GM12872 (cell line): Measurements from ENCODE around the gene LY6G5C.
A peak's percentile ranks its signal among the peaks of the same experiment; 100 is the strongest.

Experiments
- CTCF ChIP-seq: IDR thresholded peaks from 3 replicates; pipeline ENCODE4 v1.5.1; 2011; ENCODE audit warnings: low read depth, mild to moderate bottlenecking, low read length, moderate library complexity; ENCODE audit not compliant: insufficient read depth

The LY6G5C gene

GRCh38 chr6:31686483-31686882, 5.6 kb upstream of the LY6G5C start:
- no peak for TF ChIP-seq CTCF

GRCh38 chr6:31683591-31683990, 2.7 kb upstream of the LY6G5C start:
- TF ChIP-seq CTCF = no peak

GRCh38 chr6:31681135-31681671, 336 bp upstream of the LY6G5C start:
- TF ChIP-seq CTCF = 0 out of 3 replicates have a peak, but pooled peaks have one; percentile 21

DNA sequence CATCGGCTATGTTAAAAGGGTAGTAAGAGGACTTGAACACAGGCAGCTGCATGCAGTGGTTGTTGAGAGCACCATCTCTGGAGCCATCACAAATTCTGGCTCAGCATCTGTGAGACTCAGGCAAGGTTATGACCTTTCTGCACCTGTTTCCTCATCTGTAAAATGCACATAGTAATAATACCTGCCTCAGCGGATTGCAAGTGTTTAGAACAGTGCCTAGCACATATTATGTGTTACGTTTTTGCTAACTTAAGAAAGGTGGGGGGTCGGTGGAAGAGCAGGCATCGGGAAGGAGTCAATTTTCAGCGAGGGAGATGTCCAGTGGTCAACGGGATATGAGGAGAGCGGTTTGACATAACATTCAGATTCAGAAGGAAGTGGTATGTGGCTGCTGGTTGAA, 2.9 kb downstream of the LY6G5C start:
- no peak for TF ChIP-seq CTCF

DNA sequence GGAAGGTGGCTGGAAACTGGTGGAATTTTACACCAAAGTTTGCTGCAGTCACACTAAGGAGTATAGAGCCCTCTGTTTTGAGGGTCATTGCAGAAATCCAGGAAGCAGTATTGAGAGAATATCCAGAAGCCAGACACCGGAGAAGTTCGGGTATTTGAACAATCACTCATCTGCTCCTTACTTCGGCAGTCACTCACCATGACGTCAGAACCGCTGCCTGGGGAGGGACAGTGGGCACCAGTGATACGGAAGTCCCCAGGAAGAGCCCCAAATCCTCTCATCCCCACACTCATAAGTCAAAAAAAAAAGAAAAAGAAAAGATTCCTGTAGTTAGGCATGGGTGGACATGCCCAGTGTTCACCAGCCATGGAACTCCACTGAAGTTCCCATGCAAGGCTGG, 4.0 kb downstream of the LY6G5C start:
- no peak for TF ChIP-seq CTCF

DNA sequence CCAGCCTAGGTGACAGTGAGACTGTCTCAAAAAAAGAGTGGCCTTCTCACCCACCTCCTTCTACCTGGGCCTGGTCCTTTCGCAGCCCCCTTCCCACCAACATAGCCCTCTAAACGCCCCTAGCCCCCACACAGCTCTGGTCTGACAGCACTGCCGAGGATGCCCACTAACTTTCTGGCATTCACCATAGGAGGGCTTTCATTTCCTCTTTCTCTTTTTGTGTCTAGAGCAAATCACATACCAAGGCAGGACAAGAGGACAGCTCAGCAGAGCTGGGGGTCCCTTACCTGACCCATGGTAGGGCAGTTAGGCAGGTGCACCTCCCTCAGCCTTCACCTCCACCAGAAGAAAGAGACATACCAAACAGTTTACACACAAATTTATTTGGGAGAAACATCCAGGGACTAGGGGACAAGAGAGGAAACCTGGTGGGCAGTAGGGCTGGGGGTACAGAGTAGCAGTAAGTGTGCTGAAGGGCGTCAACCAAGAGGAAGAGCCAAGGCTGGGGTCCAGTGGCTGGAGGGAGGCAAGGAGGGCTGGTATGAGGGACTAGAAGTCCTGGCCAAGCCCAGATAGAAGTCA, 4.5 kb downstream of the LY6G5C start:
- TF ChIP-seq CTCF = no peak

- TF ChIP-seq CTCF = no peak
These were observed 11.2 kb downstream of the LY6G5C start, which contains the start of gene LY6G5B for GRCh38 chr6:31669676-31670075. TSS of gene LY6G5B (plus strand) at chr6:31669976. CDS start at chr6:31670951, 975 bp downstream.
